PC-3 (cell line): ENCODE measurements around the gene ETNK1. TPM values are rescaled to one million over a fixed set of nuclear protein-coding genes. Genes with fewer than 3 reads are reported as not detected.

ENCODE experiments used
- ATAC-seq: fragments of 200-7000 bp; cut with Tn5 transposase; 2 replicates; pipeline ENCODE4 v1.9.1; 2020; ENCODE audit warnings: mild to moderate bottlenecking, moderate library complexity
- BruUV-seq: library from RNA; stranded (reverse); fragments of 400-500 nt; replicated peaks from 2 replicates; lab custom pipeline; 2021; lab: Mats Ljungman, UMichigan
- CTCF ChIA-PET: fragments of 300-600 bp; sonication (Branson Sonifier 250); formaldehyde crosslinking; loops from one replicate; lab custom pipeline; 2022; ENCODE audit warnings: antibody characterized with exemption; lab: Charles Lee
- POLR2A ChIA-PET: fragments of 300-600 bp; sonication (Branson Sonifier 250); formaldehyde crosslinking; loops from one replicate; lab custom pipeline; 2022; ENCODE audit warnings: antibody characterized with exemption; ENCODE audit not compliant: unreplicated experiment; lab: Charles Lee
- DNase-seq: peaks from one replicate; pipeline ENCODE4 v3.0.0-alpha.2; 2015
- H2AFZ ChIP-seq: fragments of 300-600 bp; sonication (generic); 2 replicates; pipeline ENCODE4 v1.6.0; 2016; ENCODE audit warnings: antibody characterized with exemption, low read length
- H3F3A ChIP-seq: fragments of 300-600 bp; sonication (generic); one replicate; pipeline ENCODE4 v1.6.0; 2017; ENCODE audit warnings: antibody characterized with exemption, low read length, control low read depth, mild to moderate bottlenecking; ENCODE audit not compliant: unreplicated experiment
- H3K27ac ChIP-seq: fragments of 300-600 bp; sonication (generic); 2 replicates; pipeline ENCODE4 v1.5.1; 2016; ENCODE audit warnings: mild to moderate bottlenecking, low read length
- H3K27me3 ChIP-seq: fragments of 300-600 bp; sonication (generic); 2 replicates; pipeline ENCODE4 v1.6.1; 2016; ENCODE audit warnings: low read length, mixed read lengths
- H3K36me3 ChIP-seq: fragments of 300-600 bp; sonication (generic); 2 replicates; pipeline ENCODE4 v1.6.1; 2016; ENCODE audit warnings: low read depth, mixed run types, low read length, mixed read lengths
- H3K4me1 ChIP-seq: fragments of 300-600 bp; sonication (generic); 2 replicates; pipeline ENCODE4 v1.5.1; 2016; ENCODE audit warnings: low read length; ENCODE audit not compliant: insufficient read depth
- H3K4me2 ChIP-seq: fragments of 300-600 bp; sonication (generic); 2 replicates; pipeline ENCODE4 v1.6.0; 2016; ENCODE audit warnings: low read length
- H3K4me3 ChIP-seq: fragments of 300-600 bp; sonication (generic); 2 replicates; pipeline ENCODE4 v1.5.1; 2016; ENCODE audit warnings: mild to moderate bottlenecking, low read length, mixed read lengths
- H3K79me2 ChIP-seq: fragments of 300-600 bp; sonication (generic); 2 replicates; pipeline ENCODE4 v1.6.1; 2017; ENCODE audit warnings: low read length, mixed read lengths
- H3K9ac ChIP-seq: fragments of 300-600 bp; sonication (generic); 2 replicates; pipeline ENCODE4 v1.6.0; 2016; ENCODE audit warnings: mild to moderate bottlenecking, low read length
- H3K9me2 ChIP-seq: fragments of 300-600 bp; sonication (generic); replicated peaks from 2 replicates; pipeline ENCODE4 v1.6.1; 2016; ENCODE audit warnings: mixed run types, low read length, mixed read lengths
- H3K9me3 ChIP-seq: fragments of 300-600 bp; sonication (generic); 2 replicates; pipeline ENCODE4 v1.6.1; 2016; ENCODE audit warnings: low read length, mixed read lengths
- H4K20me1 ChIP-seq: fragments of 300-600 bp; sonication (generic); 2 replicates; pipeline ENCODE4 v1.6.1; 2016; ENCODE audit warnings: low read length, mixed read lengths
- EZH2 ChIP-seq: fragments of 300-600 bp; sonication (generic); IDR thresholded peaks from one replicate; pipeline ENCODE4 v1.6.1; 2017; ENCODE audit warnings: antibody characterized with exemption, mild to moderate bottlenecking, low read length; ENCODE audit not compliant: unreplicated experiment
- EZH2phosphoT487 ChIP-seq: fragments of 300-600 bp; sonication (generic); IDR thresholded peaks from 2 replicates; pipeline ENCODE4 v1.6.1; 2018; ENCODE audit warnings: mild to moderate bottlenecking, antibody characterized with exemption, low read length, borderline replicate concordance
- intact Hi-C: fragments of 100-400 bp; cut with micrococcal nuclease; formaldehyde crosslinking; loops from 2 replicates; pipeline ENCODE4 v1.9.0; 2023
- total RNA-seq: library from RNA; depleted of rRNA; stranded (reverse); fragments of >200 nt; gene quantifications from 2 replicates; pipeline ENCODE4 v1.2.3, GENCODE V29; 2014
- TF ChIP-seq, protein P1 (sequence below): fragments of 300-600 bp; sonication (generic); conservative IDR thresholded peaks from 2 replicates; pipeline ENCODE4 v1.5.1; 2017; ENCODE audit warnings: antibody characterized with exemption, low read depth, mild to moderate bottlenecking, low read length

Gene ETNK1
- total RNA-seq, 1 experiment from 2014 or later, result 17.8 TPM

DNA sequence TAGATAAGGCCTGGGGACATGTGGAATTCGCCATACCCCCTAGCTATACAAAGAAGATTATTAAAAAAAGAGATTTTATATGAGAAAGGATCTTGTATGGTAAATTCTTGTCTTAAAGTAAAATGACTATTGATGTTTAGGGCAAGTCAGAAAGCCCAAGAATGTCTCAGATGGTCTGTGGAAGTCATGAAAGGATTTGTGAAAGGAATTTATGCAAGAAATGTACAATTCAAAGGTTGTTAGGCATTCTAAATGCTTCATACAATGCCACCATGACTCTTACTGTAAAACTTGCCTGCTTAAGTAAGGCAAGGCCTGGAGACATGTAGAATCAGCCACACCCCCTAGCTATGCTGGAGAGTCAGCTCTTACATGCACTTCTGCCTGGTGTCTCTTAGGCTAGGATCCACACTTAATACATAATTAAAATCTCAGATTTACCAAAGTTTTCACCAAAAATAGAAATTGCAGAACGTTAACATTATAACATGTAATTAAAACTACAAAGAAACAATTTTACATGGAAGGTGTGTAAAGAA, 8.9 kb upstream of the ETNK1 start:
- TF ChIP-seq EZH2 (no peak), EZH2phosphoT487 (no peak)
- TF ChIP-seq, protein P1, sequence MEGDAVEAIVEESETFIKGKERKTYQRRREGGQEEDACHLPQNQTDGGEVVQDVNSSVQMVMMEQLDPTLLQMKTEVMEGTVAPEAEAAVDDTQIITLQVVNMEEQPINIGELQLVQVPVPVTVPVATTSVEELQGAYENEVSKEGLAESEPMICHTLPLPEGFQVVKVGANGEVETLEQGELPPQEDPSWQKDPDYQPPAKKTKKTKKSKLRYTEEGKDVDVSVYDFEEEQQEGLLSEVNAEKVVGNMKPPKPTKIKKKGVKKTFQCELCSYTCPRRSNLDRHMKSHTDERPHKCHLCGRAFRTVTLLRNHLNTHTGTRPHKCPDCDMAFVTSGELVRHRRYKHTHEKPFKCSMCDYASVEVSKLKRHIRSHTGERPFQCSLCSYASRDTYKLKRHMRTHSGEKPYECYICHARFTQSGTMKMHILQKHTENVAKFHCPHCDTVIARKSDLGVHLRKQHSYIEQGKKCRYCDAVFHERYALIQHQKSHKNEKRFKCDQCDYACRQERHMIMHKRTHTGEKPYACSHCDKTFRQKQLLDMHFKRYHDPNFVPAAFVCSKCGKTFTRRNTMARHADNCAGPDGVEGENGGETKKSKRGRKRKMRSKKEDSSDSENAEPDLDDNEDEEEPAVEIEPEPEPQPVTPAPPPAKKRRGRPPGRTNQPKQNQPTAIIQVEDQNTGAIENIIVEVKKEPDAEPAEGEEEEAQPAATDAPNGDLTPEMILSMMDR, result no peak
- no peaks in the 10 kb centered on the region for H3K27me3 ChIP-seq
- H3K36me3 ChIP-seq, result no peaks in the 10 kb centered on the region; the same call in 1 of the 2 replicates
- ChIA-PET CTCF (no interaction called here), POLR2A (interaction anchor here (0.5 kb wide), 1 partner anchor 9 kb away, joined by 3 read pairs; the partner anchor contains the start of gene ETNK1)
- H3K27ac ChIP-seq, result no peak overlapping the region
- no peaks in the 10 kb centered on the region for H3K4me1 ChIP-seq
- no peak for ATAC-seq
- H3F3A ChIP-seq, result no peaks in the 10 kb centered on the region
- H3K9me3 ChIP-seq, result no peaks in the 10 kb centered on the region
- no peak overlapping the region for H2AFZ ChIP-seq
- BruUV-seq, result no TSS peak
- H3K4me2 ChIP-seq, result no peak overlapping the region
- no peaks in the 10 kb centered on the region for H3K9me2 ChIP-seq
- H3K9ac ChIP-seq, result no peak overlapping the region
- H3K4me3 ChIP-seq, result no peak overlapping the region
- H4K20me1 ChIP-seq, result no peaks in the 10 kb centered on the region
- intact Hi-C loops, result no loop called here
- no peaks in the 10 kb centered on the region for H3K79me2 ChIP-seq
- DNase-seq, result no peak

DNA sequence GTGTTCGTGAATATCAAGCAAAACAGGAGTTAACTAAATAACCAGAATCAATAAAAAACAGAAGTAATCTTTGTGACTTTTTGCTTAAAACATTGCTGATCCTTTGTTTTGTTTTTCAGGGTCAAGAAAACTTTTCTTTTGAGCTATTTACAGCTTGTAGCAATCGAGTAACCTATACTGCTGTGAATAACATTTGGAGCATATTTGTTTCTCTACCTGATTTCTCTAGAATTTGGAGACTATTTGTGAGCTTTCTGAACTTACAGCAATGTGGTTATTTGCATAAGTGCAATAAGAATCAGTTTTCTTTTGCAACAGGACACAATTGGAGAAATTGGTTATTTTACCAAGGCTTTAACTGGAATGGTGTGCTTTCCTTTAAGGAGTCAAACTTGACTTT, 7.3 kb upstream of the ETNK1 start:
- Histone ChIP-seq H3K9ac (no peak overlapping the region), H3K4me1 (no peaks in the 10 kb centered on the region), H3K27me3 (no peaks in the 10 kb centered on the region), H3K36me3 (no peaks in the 10 kb centered on the region; the same call in 1 of the 2 replicates), H2AFZ (no peak overlapping the region), H3K4me3 (no peak overlapping the region), H3K9me2 (no peaks in the 10 kb centered on the region), H3K79me2 (no peaks in the 10 kb centered on the region), H3K27ac (no peak overlapping the region), H3K4me2 (no peak overlapping the region), H3K9me3 (no peaks in the 10 kb centered on the region), H3F3A (no peaks in the 10 kb centered on the region), H4K20me1 (no peaks in the 10 kb centered on the region)
- CTCF ChIA-PET, result no interaction called here
- intact Hi-C loops, result no loop called here
- ATAC-seq (no peak), DNase-seq (no peak)
- TF ChIP-seq EZH2, result no peak
- TF ChIP-seq, protein P1, result no peak
- POLR2A ChIA-PET, result no interaction called here
- BruUV-seq, result no TSS peak

DNA sequence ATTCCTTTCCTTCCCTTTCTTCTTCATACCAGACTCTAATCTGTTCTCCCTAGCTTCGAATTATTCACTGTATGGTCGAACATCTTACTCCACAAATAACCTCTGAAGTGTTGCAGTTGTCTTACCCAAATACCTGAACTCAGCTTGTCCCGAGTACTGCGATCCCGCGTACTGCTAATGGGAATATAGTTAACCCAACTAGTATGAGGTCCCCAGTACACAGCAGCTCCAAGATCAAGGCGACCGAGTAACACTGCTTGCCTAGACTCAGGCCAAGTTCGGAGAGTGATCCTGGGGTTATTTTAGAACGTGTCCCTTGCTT, 462 bp upstream of the ETNK1 start:
- H3K9ac ChIP-seq, result peak overlapping the region; percentile 84
- H3K4me3 ChIP-seq, result peak overlapping the region; percentile 90; the same call in 1 of the 2 replicates
- peak overlapping the region; percentile 96 for H3K4me2 ChIP-seq
- H3K4me1 ChIP-seq, result peaks cover 16% of the 10 kb centered on the region
- peaks cover 10% of the 10 kb centered on the region for H4K20me1 ChIP-seq
- H3K9me3 ChIP-seq, result no peaks in the 10 kb centered on the region
- no peak for DNase-seq
- no peaks in the 10 kb centered on the region for H3K36me3 ChIP-seq
- TF ChIP-seq, protein P1, result no peak
- TF ChIP-seq EZH2 (no peak), EZH2phosphoT487 (no peak)
- ChIA-PET POLR2A (interaction anchor here (0.6 kb wide), 1 partner anchor 8 kb away, joined by 3 read pairs; no protein-coding TSS in a partner anchor), CTCF (no interaction called here)
- peak overlapping the region; percentile 84 for H3K27ac ChIP-seq
- no peaks in the 10 kb centered on the region for H3F3A ChIP-seq
- ATAC-seq, result no peak
- H3K27me3 ChIP-seq, result no peaks in the 10 kb centered on the region
- no peaks in the 10 kb centered on the region for H3K9me2 ChIP-seq
- BruUV-seq, result TSS peak; percentile 49
- peak overlapping the region; percentile 98 for H2AFZ ChIP-seq
- intact Hi-C loops, result no loop called here
- H3K79me2 ChIP-seq, result peaks cover 45% of the 10 kb centered on the region
